Osteoblast (primary cell): ENCODE data around the gene KATNIP. TPM values are rescaled to one million over a fixed set of nuclear protein-coding genes. Genes with fewer than 3 reads are reported as not detected.

Experiments
- DNase-seq: peaks from one replicate; pipeline ENCODE4 v3.0.0; 2011; ENCODE audit warnings: low spot score, mixed read lengths; ENCODE audit not compliant: insufficient read length; ENCODE audit errors: missing footprints
- H2AFZ ChIP-seq: 2 replicates; pipeline ENCODE4 v1.6.0; 2011; ENCODE audit warnings: mild to moderate bottlenecking, low read length
- H3K27ac ChIP-seq: 2 replicates; pipeline ENCODE4 v1.5.1; 2011; ENCODE audit warnings: mild to moderate bottlenecking, low read depth, low read length, moderate library complexity
- H3K27me3 ChIP-seq: 2 replicates; pipeline ENCODE4 v1.6.0; 2012; ENCODE audit warnings: mild to moderate bottlenecking, control low read depth, inconsistent platforms, low read length, moderate library complexity; ENCODE audit not compliant: insufficient read depth
- H3K36me3 ChIP-seq: 2 replicates; pipeline ENCODE4 v1.5.1; 2011; ENCODE audit warnings: mild to moderate bottlenecking, low read length, control low read depth, moderate library complexity; ENCODE audit not compliant: insufficient read depth
- H3K4me1 ChIP-seq: 2 replicates; pipeline ENCODE4 v1.5.1; 2011; ENCODE audit warnings: mild to moderate bottlenecking, low read length, control low read depth, moderate library complexity; ENCODE audit not compliant: insufficient read depth
- H3K4me2 ChIP-seq: 2 replicates; pipeline ENCODE4 v1.6.0; 2011; ENCODE audit warnings: mild to moderate bottlenecking, low read length; ENCODE audit not compliant: insufficient read depth
- H3K4me3 ChIP-seq: fragments of 200-600 bp; sonication (generic); 3 replicates; pipeline ENCODE4 v1.5.1; 2012; ENCODE audit warnings: mild to moderate bottlenecking, low read length, inconsistent platforms; ENCODE audit not compliant: insufficient read depth
- H3K79me2 ChIP-seq: 2 replicates; pipeline ENCODE4 v1.6.0; 2012; ENCODE audit warnings: mild to moderate bottlenecking, low read length, control low read depth, inconsistent platforms; ENCODE audit not compliant: insufficient read depth
- H3K9me3 ChIP-seq: 2 replicates; pipeline ENCODE4 v1.5.1; 2011; ENCODE audit warnings: low read depth, low read length, control low read depth
- H4K20me1 ChIP-seq: 2 replicates; pipeline ENCODE4 v1.6.0; 2012; ENCODE audit warnings: mild to moderate bottlenecking, low read length, control low read depth; ENCODE audit not compliant: insufficient read depth
- total RNA-seq: library from RNA; depleted of rRNA; stranded (reverse); fragments of >200 nt; gene quantifications from 2 replicates; pipeline ENCODE4 v1.2.3, GENCODE V29; 2012
- TF ChIP-seq, protein P1 (sequence below): IDR thresholded peaks from 2 replicates; pipeline ENCODE4 v1.5.1; 2011; ENCODE audit warnings: mild to moderate bottlenecking, low read depth, low read length, moderate library complexity; ENCODE audit errors: extremely low read depth

KATNIP gene
- total RNA-seq, 1 donor: 30.8 TPM

DNA sequence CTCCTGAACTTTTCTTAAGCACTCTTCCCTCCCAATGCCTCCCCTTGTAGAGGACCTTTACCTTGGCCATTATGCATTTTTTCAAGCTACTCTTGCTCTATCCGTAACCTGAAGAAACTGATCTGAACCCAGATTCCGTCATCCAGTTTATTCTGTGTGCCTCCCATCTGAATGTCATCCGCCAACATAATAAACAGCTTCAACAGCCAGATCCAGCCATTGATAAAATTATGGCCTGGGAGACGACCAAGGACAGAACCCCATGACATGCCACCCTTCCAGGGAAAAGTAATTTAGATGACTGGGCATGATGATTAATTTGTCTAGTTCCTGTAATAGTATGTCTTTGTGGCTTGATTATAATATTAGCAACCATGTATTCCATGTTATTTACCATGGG lies 41.9 kb downstream of the KATNIP start:
- TF ChIP-seq, protein P1, sequence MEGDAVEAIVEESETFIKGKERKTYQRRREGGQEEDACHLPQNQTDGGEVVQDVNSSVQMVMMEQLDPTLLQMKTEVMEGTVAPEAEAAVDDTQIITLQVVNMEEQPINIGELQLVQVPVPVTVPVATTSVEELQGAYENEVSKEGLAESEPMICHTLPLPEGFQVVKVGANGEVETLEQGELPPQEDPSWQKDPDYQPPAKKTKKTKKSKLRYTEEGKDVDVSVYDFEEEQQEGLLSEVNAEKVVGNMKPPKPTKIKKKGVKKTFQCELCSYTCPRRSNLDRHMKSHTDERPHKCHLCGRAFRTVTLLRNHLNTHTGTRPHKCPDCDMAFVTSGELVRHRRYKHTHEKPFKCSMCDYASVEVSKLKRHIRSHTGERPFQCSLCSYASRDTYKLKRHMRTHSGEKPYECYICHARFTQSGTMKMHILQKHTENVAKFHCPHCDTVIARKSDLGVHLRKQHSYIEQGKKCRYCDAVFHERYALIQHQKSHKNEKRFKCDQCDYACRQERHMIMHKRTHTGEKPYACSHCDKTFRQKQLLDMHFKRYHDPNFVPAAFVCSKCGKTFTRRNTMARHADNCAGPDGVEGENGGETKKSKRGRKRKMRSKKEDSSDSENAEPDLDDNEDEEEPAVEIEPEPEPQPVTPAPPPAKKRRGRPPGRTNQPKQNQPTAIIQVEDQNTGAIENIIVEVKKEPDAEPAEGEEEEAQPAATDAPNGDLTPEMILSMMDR: no peak
- Histone ChIP-seq H3K4me2 (no peak overlapping the region), H3K4me1 (no peaks in the 10 kb centered on the region)

DNA sequence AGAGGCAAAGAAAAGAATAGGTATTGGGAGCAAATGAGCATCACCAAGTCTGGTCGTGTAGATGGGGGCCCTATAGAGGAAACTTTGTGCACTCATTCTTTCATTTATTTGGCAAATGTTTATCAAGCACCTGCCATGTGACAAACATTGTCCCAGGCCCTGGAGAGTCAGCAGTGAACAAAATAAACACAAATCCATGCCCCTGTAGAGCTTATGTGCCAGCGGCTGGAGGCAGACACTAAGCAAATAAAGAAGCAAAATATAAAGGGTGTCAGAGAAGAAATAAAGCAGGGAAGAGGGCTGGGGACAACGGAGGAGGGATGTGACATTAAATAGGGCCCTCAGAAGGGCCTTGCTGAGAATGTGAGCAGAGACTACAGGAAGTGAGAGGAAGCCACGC lies 45.5 kb downstream of the KATNIP start:
- TF ChIP-seq, protein P1: no peak
- Histone ChIP-seq H3K79me2 (no peaks in the 10 kb centered on the region), H3K4me1 (no peaks in the 10 kb centered on the region), H3K36me3 (peaks cover 4% of the 10 kb centered on the region), H3K4me2 (no peak overlapping the region), H2AFZ (no peak overlapping the region), H3K27ac (no peak overlapping the region), H4K20me1 (peaks cover 3% of the 10 kb centered on the region), H3K4me3 (no peak overlapping the region), H3K27me3 (no peaks in the 10 kb centered on the region), H3K9me3 (no peaks in the 10 kb centered on the region)
- no peak for DNase-seq

More for the DNA sequence above, 41.9 kb downstream of the KATNIP start:
- H3K4me3 ChIP-seq: no peak overlapping the region
- H3K36me3 ChIP-seq: no peaks in the 10 kb centered on the region
- no peak for DNase-seq
- H3K9me3 ChIP-seq: no peaks in the 10 kb centered on the region
- H3K27ac ChIP-seq: no peak overlapping the region
- H3K27me3 ChIP-seq: no peaks in the 10 kb centered on the region
- peaks cover 3% of the 10 kb centered on the region for H4K20me1 ChIP-seq
- no peak overlapping the region for H2AFZ ChIP-seq
- H3K79me2 ChIP-seq: no peaks in the 10 kb centered on the region

DNA sequence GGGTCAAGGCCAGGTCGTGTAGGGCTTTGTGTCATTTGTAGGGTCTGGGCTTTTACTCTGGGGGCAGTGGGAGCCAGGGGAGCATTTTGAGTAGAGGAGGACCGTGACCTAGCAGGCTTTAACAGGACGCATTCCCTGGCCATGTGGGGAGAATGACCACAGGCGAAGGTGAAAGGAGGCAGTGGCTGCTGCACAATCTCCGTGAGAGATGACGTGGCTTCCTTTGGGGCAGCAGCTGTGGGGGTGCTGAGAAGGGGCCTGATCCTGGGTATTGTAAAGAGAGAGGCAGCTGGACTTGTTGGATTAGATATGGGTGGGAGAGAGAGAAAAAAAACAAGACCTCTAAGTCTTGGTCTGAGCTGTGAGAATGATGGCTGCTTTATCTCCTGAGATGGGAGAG lies 46.0 kb downstream of the KATNIP start:
- no peaks in the 10 kb centered on the region for H3K79me2 ChIP-seq
- H3K27me3 ChIP-seq: no peaks in the 10 kb centered on the region
- TF ChIP-seq, protein P1: no peak
- no peaks in the 10 kb centered on the region for H3K9me3 ChIP-seq
- H3K4me2 ChIP-seq: no peak overlapping the region
- no peak overlapping the region for H3K4me3 ChIP-seq
- no peak for DNase-seq
- no peak overlapping the region for H3K27ac ChIP-seq
- H4K20me1 ChIP-seq: peaks cover 3% of the 10 kb centered on the region
- peaks cover 4% of the 10 kb centered on the region for H3K36me3 ChIP-seq
- no peak overlapping the region for H2AFZ ChIP-seq
- H3K4me1 ChIP-seq: no peaks in the 10 kb centered on the region

DNA sequence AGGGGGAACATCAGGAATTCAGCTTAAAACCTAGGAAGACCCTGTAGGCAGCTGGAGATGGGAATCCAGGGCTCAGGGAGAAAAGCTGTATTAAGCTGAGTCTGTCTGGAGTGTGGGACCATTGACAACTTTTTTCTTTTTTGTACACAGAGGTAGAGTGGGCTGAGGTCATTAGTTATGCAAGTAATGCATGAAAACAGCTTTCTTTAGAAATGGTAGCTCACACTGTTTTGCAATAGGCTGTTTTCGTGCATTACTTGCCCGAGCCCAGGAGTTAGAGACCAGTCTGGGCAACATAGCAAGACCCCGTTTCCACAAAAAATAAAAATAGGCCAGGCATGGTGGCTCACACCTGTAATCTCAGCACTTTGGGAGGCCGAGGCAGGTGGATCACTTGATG lies 46.5 kb downstream of the KATNIP start:
- peaks cover 4% of the 10 kb centered on the region for H3K36me3 ChIP-seq
- H3K79me2 ChIP-seq: no peaks in the 10 kb centered on the region
- DNase-seq: no peak
- no peaks in the 10 kb centered on the region for H3K4me1 ChIP-seq
- peaks cover 3% of the 10 kb centered on the region for H4K20me1 ChIP-seq
- H3K27ac ChIP-seq: no peak overlapping the region
- H3K4me2 ChIP-seq: no peak overlapping the region
- TF ChIP-seq, protein P1: no peak
- no peaks in the 10 kb centered on the region for H3K9me3 ChIP-seq
- H2AFZ ChIP-seq: no peak overlapping the region
- no peak overlapping the region for H3K4me3 ChIP-seq
- no peaks in the 10 kb centered on the region for H3K27me3 ChIP-seq
